HCT116 (cell line): ENCODE measurements around the gene IRAK1BP1. TPM values are rescaled to one million over a fixed set of nuclear protein-coding genes. Genes with fewer than 3 reads are reported as not detected.

ENCODE experiments used
- ATAC-seq: fragments of 200-7000 bp; cut with Tn5 transposase; 2 replicates; pipeline ENCODE4 v1.9.1; 2020; ENCODE audit warnings: mild to moderate bottlenecking, moderate library complexity
- BruUV-seq: library from RNA; stranded (reverse); fragments of 400-500 nt; replicated peaks from 2 replicates; lab custom pipeline; 2021; lab: Mats Ljungman, UMichigan
- CTCF ChIA-PET: fragments of 300-600 bp; sonication (Branson Sonifier 250); formaldehyde crosslinking; loops from one replicate; lab custom pipeline; 2021; ENCODE audit warnings: antibody characterized with exemption; lab: Charles Lee
- POLR2A ChIA-PET: fragments of 300-600, 350-600 bp; sonication (Branson Sonifier 250); formaldehyde crosslinking; loops from one replicate; lab custom pipeline; 2021; ENCODE audit warnings: antibody characterized with exemption; lab: Charles Lee
- RAD21 ChIA-PET, 2 experiments: fragments of 300-600 bp; sonication (Branson Sonifier 250); formaldehyde crosslinking; loops; one replicate each; lab custom pipeline; 2023; ENCODE audit warnings: low total read pairs in 2 of 2; ENCODE audit not compliant: uncharacterized antibody in 2 of 2, unreplicated experiment in 2 of 2, low non-redundant PET in 1 of 2; lab: Charles Lee
- DNase-seq: peaks from one replicate; pipeline ENCODE4 v3.0.0-alpha.2; 2010; ENCODE audit warnings: low read depth, low spot score
- H2AFZ ChIP-seq: fragments of 200-600 bp; shearing (Covaris generic), sonication (generic); 2 replicates; pipeline ENCODE4 v1.6.1; 2017; ENCODE audit warnings: low read depth, mixed run types, mixed read lengths, antibody characterized with exemption, low read length; ENCODE audit not compliant: poor library complexity, severe bottlenecking
- H3K27ac ChIP-seq: 2 replicates; pipeline ENCODE4 v1.5.1; 2012; ENCODE audit warnings: low read depth, low read length
- H3K27me3 ChIP-seq: fragments of 200-600 bp; sonication (generic); 2 replicates; pipeline ENCODE4 v1.6.1; 2016; ENCODE audit warnings: mixed run types, low read length, mixed read lengths; ENCODE audit not compliant: insufficient read depth
- H3K36me3 ChIP-seq, 2 experiments: fragments of 200-500 bp in 1 of 2; fragments of 200-600 bp in 1 of 2; sonication (Bioruptor generic) in 1 of 2; sonication (generic) in 1 of 2; 2 replicates each; pipeline versions ENCODE4 v1.5.1 to v1.6.1; 2014 to 2016; ENCODE audit warnings: low read length in 2 of 2, inconsistent platforms in 1 of 2, mixed read lengths in 1 of 2, mixed run types in 1 of 2; ENCODE audit not compliant: insufficient read depth in 2 of 2, control insufficient read depth in 1 of 2
- H3K4me1 ChIP-seq, 2 experiments: fragments of 200-600 bp in 1 of 2; sonication (generic) in 1 of 2; 2 replicates each; pipeline versions ENCODE4 v1.5.1 to v1.6.1; 2012 to 2017; ENCODE audit warnings: low read length in 2 of 2, inconsistent platforms in 1 of 2, mild to moderate bottlenecking in 1 of 2, mixed read lengths in 1 of 2, mixed run types in 1 of 2, moderate library complexity in 1 of 2; ENCODE audit not compliant: insufficient read depth in 2 of 2, control insufficient read depth in 1 of 2
- H3K4me2 ChIP-seq: fragments of 200-600 bp; sonication (generic); 2 replicates; pipeline ENCODE4 v1.6.1; 2017; ENCODE audit warnings: mixed run types, low read length, mixed read lengths
- H3K4me3 ChIP-seq, 2 experiments: fragments of 200-600 bp in 1 of 2; sonication (generic) in 1 of 2; replicated peaks in 1 of 2; 2 replicates each; pipeline ENCODE4 v1.5.1; 2011 to 2016; ENCODE audit warnings: low read length in 2 of 2, control low read depth in 1 of 2, low read depth in 1 of 2, mild to moderate bottlenecking in 1 of 2, mixed read lengths in 1 of 2, mixed run types in 1 of 2
- H3K79me2 ChIP-seq: fragments of 200-600 bp; sonication (generic); 2 replicates; pipeline ENCODE4 v1.6.1; 2017; ENCODE audit warnings: mild to moderate bottlenecking, mixed run types, low read length, moderate library complexity, mixed read lengths; ENCODE audit not compliant: insufficient read depth
- H3K9ac ChIP-seq: fragments of 200-600 bp; sonication (generic); 2 replicates; pipeline ENCODE4 v1.6.1; 2016; ENCODE audit warnings: low read length, mixed read lengths
- H3K9me2 ChIP-seq: fragments of 200-600 bp; sonication (generic), shearing (Covaris generic); 2 replicates; pipeline ENCODE4 v1.6.1; 2017; ENCODE audit warnings: mixed run types, mild to moderate bottlenecking, moderate library complexity; ENCODE audit not compliant: insufficient read depth
- H3K9me3 ChIP-seq, 2 experiments: fragments of 200-500 bp in 1 of 2; fragments of 200-600 bp in 1 of 2; sonication (Bioruptor generic) in 1 of 2; sonication (generic) in 1 of 2; 2 replicates each; pipeline ENCODE4 v1.6.1; 2014 to 2017; ENCODE audit warnings: low read length in 2 of 2, mixed read lengths in 2 of 2, inconsistent platforms in 1 of 2, low read depth in 1 of 2, mild to moderate bottlenecking in 1 of 2, mixed run types in 1 of 2, moderate library complexity in 1 of 2; ENCODE audit not compliant: control insufficient read depth in 1 of 2, insufficient read depth in 1 of 2
- H4K20me1 ChIP-seq: fragments of 200-600 bp; sonication (generic), shearing (Covaris generic); 2 replicates; pipeline ENCODE4 v1.6.1; 2017; ENCODE audit warnings: mixed run types, mild to moderate bottlenecking, moderate library complexity; ENCODE audit not compliant: insufficient read depth
- EGR1 ChIP-seq: IDR thresholded peaks from 2 replicates; pipeline ENCODE4 v1.6.1; 2012; ENCODE audit warnings: low read depth
- ELF1 ChIP-seq: IDR thresholded peaks from 2 replicates; pipeline ENCODE4 v1.6.1; 2012; ENCODE audit warnings: low read depth, borderline replicate concordance
- EZH2 ChIP-seq: fragments of 200-600 bp; sonication (generic); IDR thresholded peaks from 2 replicates; pipeline ENCODE4 v1.6.1; 2017; ENCODE audit warnings: antibody characterized with exemption, mixed run types
- POLR2AphosphoS5 ChIP-seq: IDR thresholded peaks from 2 replicates; pipeline ENCODE4 v1.6.1; 2011; ENCODE audit warnings: mild to moderate bottlenecking, low read depth, low read length, moderate library complexity
- REST ChIP-seq: IDR thresholded peaks from 2 replicates; pipeline ENCODE4 v1.6.1; 2012; ENCODE audit warnings: low read depth
- SIN3A ChIP-seq: IDR thresholded peaks from 2 replicates; pipeline ENCODE4 v1.6.1; 2012; ENCODE audit warnings: low read depth
- SRF ChIP-seq: IDR thresholded peaks from 2 replicates; pipeline ENCODE4 v1.6.1; 2012; ENCODE audit warnings: low read depth
- TCF7L2 ChIP-seq: IDR thresholded peaks from 2 replicates; pipeline ENCODE4 v1.7.0; 2011; ENCODE audit warnings: borderline replicate concordance, inconsistent platforms; ENCODE audit not compliant: insufficient read depth, insufficient read length; ENCODE audit errors: extremely low read depth
- YY1 ChIP-seq: IDR thresholded peaks from 2 replicates; pipeline ENCODE4 v1.6.1; 2011; ENCODE audit warnings: low read length, low read depth, moderate library complexity, mild to moderate bottlenecking; ENCODE audit not compliant: insufficient replicate concordance; ENCODE audit errors: extremely low read depth
- ZNF274 ChIP-seq: fragments of 200-500 bp; sonication (Bioruptor generic); IDR thresholded peaks from 2 replicates; pipeline ENCODE4 v1.6.1; 2014; ENCODE audit warnings: mild to moderate bottlenecking, low read depth, low read length, inconsistent platforms
- intact Hi-C: fragments of 100-400 bp; cut with micrococcal nuclease; formaldehyde crosslinking; loops from 2 replicates; pipeline ENCODE4 v1.10.0; 2022
- total RNA-seq: library from RNA; stranded (reverse); gene quantifications from one replicate; pipeline ENCODE4 v1.2.1, GENCODE V29; 2021; ENCODE audit not compliant: unreplicated experiment

IRAK1BP1 gene
- total RNA-seq, 1 experiment from 2014 or later = 5.4 TPM

- no peaks in the 10 kb centered on the region for H3K9me3 ChIP-seq
- intact Hi-C loops = no loop called here
- DNase-seq (no peak), ATAC-seq (no peak)
- POLR2A ChIA-PET = no interaction called here
- CTCF ChIA-PET = interaction anchor here (1.5 kb wide), 1 partner anchor 21 kb away, joined by 3 read pairs; no protein-coding TSS in a partner anchor
- no peaks in the 10 kb centered on the region for H3K36me3 ChIP-seq
- H3K27ac ChIP-seq = no peak overlapping the region
- RAD21 ChIA-PET = no interaction called here
- H3K9me2 ChIP-seq = no peaks in the 10 kb centered on the region
- H2AFZ ChIP-seq = no peak overlapping the region
- no peaks in the 10 kb centered on the region for H3K27me3 ChIP-seq
- H3K79me2 ChIP-seq = no peaks in the 10 kb centered on the region
- H3K4me1 ChIP-seq = no peaks in the 10 kb centered on the region
- H3K4me3 ChIP-seq = no peak overlapping the region
- no peak overlapping the region for H3K9ac ChIP-seq
- H3K4me2 ChIP-seq = no peak overlapping the region
- no peaks in the 10 kb centered on the region for H4K20me1 ChIP-seq
- TF ChIP-seq EZH2 = no peak
- TF ChIP-seq SRF = no peak
- TF ChIP-seq ELF1 = no peak
- TF ChIP-seq POLR2AphosphoS5 = no peak
- no peak for TF ChIP-seq TCF7L2
- TF ChIP-seq SIN3A = no peak
- TF ChIP-seq REST = no peak
- no peak for TF ChIP-seq ZNF274
- TF ChIP-seq YY1 = no peak
- no peak for TF ChIP-seq EGR1
- TF ChIP-seq, all 23 proteins: peak for 0
- BruUV-seq = no TSS peak
Measured at GRCh38 chr6:78830805-78831204, 36.5 kb upstream of the IRAK1BP1 start.
